Activated CD4-positive, alpha-beta T cell treated with anti-CD3 and anti-CD28 coated beads for 36 hours (primary cell): ENCODE measurements around the gene C20orf141. TPM values are rescaled to one million over a fixed set of nuclear protein-coding genes. Genes with fewer than 3 reads are reported as not detected.
"Not testable (repeated sequence)": the region's sequence is repeated elsewhere in the genome, so short reads cannot be mapped to it uniquely, and the experiment has no call there.

Experiments used
- ATAC-seq: fragments of 200-7000 bp; cut with Tn5 transposase; one replicate; pipeline ENCODE4 v1.10.0; 2021; ENCODE audit warnings: mild to moderate bottlenecking, moderate library complexity
- CTCF ChIA-PET: fragments of 350-600 bp; sonication (Branson Sonifier 250); formaldehyde crosslinking; loops from one replicate; lab custom pipeline; 2021; ENCODE audit warnings: antibody characterized with exemption; lab: Charles Lee
- POLR2A ChIA-PET: fragments of 350-600 bp; sonication (Branson Sonifier 250); formaldehyde crosslinking; loops from one replicate; lab custom pipeline; 2021; ENCODE audit warnings: antibody characterized with exemption, inconsistent platforms; lab: Charles Lee
- DNase-seq: peaks from one replicate; pipeline ENCODE4 v3.0.0-alpha.2; 2020
- H3K27ac Mint-ChIP-seq: one replicate; pipeline ENCODE4 v1.8.0; 2021; ENCODE audit warnings: mixed read lengths
- H3K27me3 Mint-ChIP-seq: one replicate; pipeline ENCODE4 v1.8.0; 2021; ENCODE audit warnings: mixed read lengths
- H3K36me3 Mint-ChIP-seq: one replicate; pipeline ENCODE4 v1.8.0; 2021; ENCODE audit warnings: low read depth, mixed read lengths
- H3K4me1 Mint-ChIP-seq: one replicate; pipeline ENCODE4 v1.8.0; 2021; ENCODE audit warnings: mixed read lengths
- H3K4me3 Mint-ChIP-seq: one replicate; pipeline ENCODE4 v1.8.0; 2021; ENCODE audit warnings: mild to moderate bottlenecking, moderate library complexity, mixed read lengths
- H3K9me3 Mint-ChIP-seq: one replicate; pipeline ENCODE4 v1.8.0; 2021; ENCODE audit warnings: low read depth, mixed read lengths
- intact Hi-C, 2 experiments: fragments of 100-400 bp; cut with DNase I in 1 of 2; cut with micrococcal nuclease in 1 of 2; formaldehyde crosslinking; loops; one replicate each; pipeline versions ENCODE4 v1.14.2 to v1.15.1; 2022 to 2024; cut with DNase I, micrococcal nuclease
- total RNA-seq, 2 experiments: library from RNA; stranded (reverse); gene quantifications; one replicate each; pipeline ENCODE4 v1.2.3, GENCODE V29; 2021

Gene C20orf141
- total RNA-seq, 2 experiments from 2014 or later = not detected

- Mint-ChIP-seq H3K36me3 (peaks cover 4% of the 10 kb centered on the region), H3K4me3 (peak within 1 kb of the TSS; percentile 86), H3K4me1 (peaks cover 22% of the 10 kb centered on the region), H3K27me3 (peaks cover 57% of the 10 kb centered on the region), H3K27ac (peak within 1 kb of the TSS; percentile 89), H3K9me3 (no peaks in the 10 kb centered on the region)
- ATAC-seq (peak; percentile 42), DNase-seq (peak; percentile 44)
- intact Hi-C loops = no loop called here
- POLR2A ChIA-PET = interaction anchor here (0.6 kb wide), 1 partner anchor 112 kb away, joined by 3 read pairs; no protein-coding TSS in a partner anchor
- CTCF ChIA-PET = interaction anchor here (1.0 to 1.6 kb wide), 2 partner anchors 9 to 21 kb away, joined by 3 to 6 read pairs; no protein-coding TSS in a partner anchor
Observed at GRCh38 chr20:2800521-2801285, 14.1 kb upstream of the C20orf141 start, which contains the start of gene CPXM1. CPXM1 (minus strand) TSS chr20:2800627; CDS start chr20:2800572, 55 bp downstream.

GRCh38 chr20:2801286-2801728 lies 13.5 kb upstream of the C20orf141 start:
- DNase-seq (no peak), ATAC-seq (no peak)
- Mint-ChIP-seq H3K27me3 (peaks cover 60% of the 10 kb centered on the region), H3K4me3 (peak overlapping the region; percentile 67), H3K36me3 (peaks cover 4% of the 10 kb centered on the region), H3K4me1 (peaks cover 22% of the 10 kb centered on the region), H3K9me3 (no peaks in the 10 kb centered on the region), H3K27ac (peak overlapping the region; percentile 45)
- intact Hi-C loops = no loop called here
- ChIA-PET POLR2A (interaction anchor here (0.6 kb wide), 2 partner anchors 112 to 247 kb away, joined by 3 read pairs; no protein-coding TSS in a partner anchor), CTCF (interaction anchor here (1.0 to 1.6 kb wide), 2 partner anchors 9 to 20 kb away, joined by 3 to 6 read pairs; no protein-coding TSS in a partner anchor)

GRCh38 chr20:2804041-2804828 lies 10.6 kb upstream of the C20orf141 start:
- peaks cover 4% of the 10 kb centered on the region for H3K36me3 Mint-ChIP-seq
- CTCF ChIA-PET = no interaction called here
- no peak for ATAC-seq
- no peak for DNase-seq
- peaks cover 18% of the 10 kb centered on the region for H3K4me1 Mint-ChIP-seq
- H3K27me3 Mint-ChIP-seq = peaks cover 64% of the 10 kb centered on the region
- no peak overlapping the region for H3K27ac Mint-ChIP-seq
- no peaks in the 10 kb centered on the region for H3K9me3 Mint-ChIP-seq
- intact Hi-C loops = no loop called here
- POLR2A ChIA-PET = no interaction called here
- no peak overlapping the region for H3K4me3 Mint-ChIP-seq

- Mint-ChIP-seq H3K9me3 (no peaks in the 10 kb centered on the region), H3K4me3 (no peak overlapping the region), H3K4me1 (peaks cover 10% of the 10 kb centered on the region), H3K27ac (no peak overlapping the region), H3K36me3 (peaks cover under 1% of the 10 kb centered on the region), H3K27me3 (peaks cover 56% of the 10 kb centered on the region)
- POLR2A ChIA-PET = no interaction called here
- intact Hi-C loops = no loop called here
- CTCF ChIA-PET = interaction anchor here (0.8 kb wide), 1 partner anchor 37 kb away, joined by 3 read pairs; no protein-coding TSS in a partner anchor
- DNase-seq (no peak), ATAC-seq (no peak)
Observed at GRCh38 chr20:2804852-2805688, 9.7 kb upstream of the C20orf141 start.

- CTCF ChIA-PET = interaction anchor here (0.8 kb wide), 1 partner anchor 38 kb away, joined by 3 read pairs; no protein-coding TSS in a partner anchor
- no peak for DNase-seq
- POLR2A ChIA-PET = no interaction called here
- no peak for ATAC-seq
- H3K27ac Mint-ChIP-seq = no peak overlapping the region
- intact Hi-C loops = no loop called here
- H3K4me3 Mint-ChIP-seq = no peak overlapping the region
- H3K36me3 Mint-ChIP-seq = no peaks in the 10 kb centered on the region
- H3K27me3 Mint-ChIP-seq = peaks cover 56% of the 10 kb centered on the region
- no peaks in the 10 kb centered on the region for H3K9me3 Mint-ChIP-seq
- peaks cover 7% of the 10 kb centered on the region for H3K4me1 Mint-ChIP-seq
Observed at GRCh38 chr20:2805689-2806350, 9.0 kb upstream of the C20orf141 start.

- CTCF ChIA-PET = no interaction called here
- POLR2A ChIA-PET = no interaction called here
- Mint-ChIP-seq H3K9me3 (no peaks in the 10 kb centered on the region), H3K36me3 (no peaks in the 10 kb centered on the region), H3K27me3 (peaks cover 56% of the 10 kb centered on the region), H3K4me1 (peaks cover 2% of the 10 kb centered on the region), H3K27ac (no peak overlapping the region), H3K4me3 (no peak overlapping the region)
- DNase-seq (no peak), ATAC-seq (no peak)
- intact Hi-C loops = no loop called here
Observed at GRCh38 chr20:2806351-2806701, 8.5 kb upstream of the C20orf141 start.

DNA sequence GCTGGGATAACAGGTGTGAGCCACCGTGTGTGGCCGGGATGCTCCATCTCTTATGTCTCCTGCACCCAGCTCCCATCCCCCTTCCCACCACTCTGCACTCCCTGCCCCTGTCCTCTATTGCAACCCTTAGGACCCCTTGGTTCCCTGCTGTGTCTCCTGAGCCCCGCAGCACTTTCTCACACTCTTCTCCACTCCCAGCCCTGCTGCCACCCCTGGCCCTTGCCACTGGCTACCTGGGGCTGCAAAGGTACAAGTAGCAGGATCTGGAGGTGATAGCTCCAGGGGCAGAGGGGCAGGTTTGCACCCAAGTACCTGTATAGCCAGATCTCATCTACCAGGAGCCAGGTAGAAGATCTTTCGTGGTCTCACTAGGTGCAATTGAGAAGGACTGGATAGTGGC lies 7.8 kb upstream of the C20orf141 start:
- H3K36me3 Mint-ChIP-seq = no peaks in the 10 kb centered on the region
- ATAC-seq (no peak), DNase-seq (no peak)
- POLR2A ChIA-PET = no interaction called here
- H3K4me3 Mint-ChIP-seq = no peak overlapping the region
- H3K27me3 Mint-ChIP-seq = peaks cover 56% of the 10 kb centered on the region
- no peak overlapping the region for H3K27ac Mint-ChIP-seq
- no peaks in the 10 kb centered on the region for H3K9me3 Mint-ChIP-seq
- CTCF ChIA-PET = no interaction called here
- no peaks in the 10 kb centered on the region for H3K4me1 Mint-ChIP-seq
- intact Hi-C loops = no loop called here

GRCh38 chr20:2807929-2808328 lies 6.9 kb upstream of the C20orf141 start:
- CTCF ChIA-PET = interaction anchor here (0.5 to 0.7 kb wide), 2 partner anchors 289 to 295 kb away, joined by 3 read pairs; no protein-coding TSS in a partner anchor
- H3K4me1 Mint-ChIP-seq, intact Hi-C loops, ATAC-seq, H3K36me3 Mint-ChIP-seq, H3K27ac Mint-ChIP-seq, H3K4me3 Mint-ChIP-seq, H3K9me3 Mint-ChIP-seq, DNase-seq, POLR2A ChIA-PET: not testable (repeated sequence)
- H3K27me3 Mint-ChIP-seq = peaks cover 55% of the 10 kb centered on the region

DNA sequence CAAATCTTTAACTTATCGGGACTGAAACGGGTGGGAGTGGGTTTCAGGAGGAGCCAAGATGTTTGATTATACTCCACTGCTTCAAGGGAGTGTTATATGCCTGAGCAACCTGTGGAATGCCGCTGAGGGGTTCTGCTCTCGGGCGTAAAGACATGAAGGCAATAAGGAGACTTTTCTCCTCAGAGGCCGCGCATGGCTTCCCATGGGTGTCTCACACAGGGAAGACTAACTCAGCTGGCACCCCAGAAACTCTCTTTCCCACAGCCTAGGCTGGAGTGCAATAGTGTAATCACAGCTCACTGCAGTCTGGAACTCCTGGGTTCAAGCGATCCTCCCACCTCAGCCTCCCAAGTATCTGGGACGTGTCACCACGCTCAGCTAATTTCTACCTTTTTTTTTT lies 5.1 kb upstream of the C20orf141 start:
- no peaks in the 10 kb centered on the region for H3K36me3 Mint-ChIP-seq
- CTCF ChIA-PET = no interaction called here
- H3K27me3 Mint-ChIP-seq = peaks cover 47% of the 10 kb centered on the region
- H3K27ac Mint-ChIP-seq = no peak overlapping the region
- H3K4me3 Mint-ChIP-seq = no peak overlapping the region
- H3K4me1 Mint-ChIP-seq = no peaks in the 10 kb centered on the region
- DNase-seq (no peak), ATAC-seq (no peak)
- H3K9me3 Mint-ChIP-seq = peaks cover 2% of the 10 kb centered on the region
- POLR2A ChIA-PET = no interaction called here
- intact Hi-C loops = no loop called here

- H3K27ac Mint-ChIP-seq = no peak overlapping the region
- ATAC-seq (no peak), DNase-seq (no peak)
- intact Hi-C loops = no loop called here
- H3K4me3 Mint-ChIP-seq = no peak overlapping the region
- peaks cover 2% of the 10 kb centered on the region for H3K9me3 Mint-ChIP-seq
- POLR2A ChIA-PET = no interaction called here
- H3K36me3 Mint-ChIP-seq = no peaks in the 10 kb centered on the region
- no peaks in the 10 kb centered on the region for H3K4me1 Mint-ChIP-seq
- H3K27me3 Mint-ChIP-seq = peaks cover 33% of the 10 kb centered on the region
- CTCF ChIA-PET = interaction anchor here (0.6 to 1.0 kb wide), 3 partner anchors 70 to 709 kb away, joined by 3 to 4 read pairs (median 3); no protein-coding TSS in a partner anchor
Observed at GRCh38 chr20:2812189-2812588, 2.6 kb upstream of the C20orf141 start.
